ENCODE data around the gene ZNF587. TPM values are rescaled to one million over a fixed set of nuclear protein-coding genes. Genes with fewer than 3 reads are reported as not detected.
"Not testable (repeated sequence)": the region's sequence is repeated elsewhere in the genome, so short reads cannot be mapped to it uniquely, and the experiment has no call there.

ZNF587 gene
- total and polyA plus RNA-seq, 7 donors = 4.2 to 39.0 (median 26.8) TPM

- TF ChIP-seq CTCF (IDR thresholded peaks at IDR 0.05) (no peak), POLR2AphosphoS5 (IDR thresholded peaks at IDR 0.05) (no peak), EP300 (IDR thresholded peaks at IDR 0.05) (no peak), POLR2A (IDR thresholded peaks at IDR 0.05) (no peak)
- Histone ChIP-seq H3K4me1 (no peaks in the 10 kb centered on the region), H3K27ac (no peak overlapping the region), H3K36me3 (peaks cover 0 to 36% (median 9%) of the 10 kb centered on the region in 4 donors), H3K9me3 (no peaks in the 10 kb centered on the region), H3K27me3 (no peaks in the 10 kb centered on the region), H3K4me3 (no peak overlapping the region)
- no peak for DNase-seq
- intact Hi-C loops (cut with DNase I) = no loop called here
- WGBS, 2 donors = 84% methylated on average over 6 of the region's 6 CpGs
These were observed 8.4 kb upstream of the ZNF587 start for GRCh38 chr19:57841122-57841763.

- not testable (repeated sequence) for H3K4me3 ChIP-seq, DNase-seq, H3K27ac ChIP-seq, H3K9me3 ChIP-seq, H3K27me3 ChIP-seq
- 78 to 87% methylated on average over 3 of the region's 3 CpGs for WGBS, 2 donors
- intact Hi-C loops (cut with DNase I) = loop anchor here (5.0 kb wide), 1 partner anchor 35 kb away; the partner anchor contains the start of gene ZNF552
- peaks cover 0 to 11% (median under 1%) of the 10 kb centered on the region in 4 donors for H3K36me3 ChIP-seq
- H3K4me1 ChIP-seq = peaks cover 0 to 16% (median 14%) of the 10 kb centered on the region in 4 donors
These were observed 2.5 kb upstream of the ZNF587 start for GRCh38 chr19:57847164-57847563.

DNA sequence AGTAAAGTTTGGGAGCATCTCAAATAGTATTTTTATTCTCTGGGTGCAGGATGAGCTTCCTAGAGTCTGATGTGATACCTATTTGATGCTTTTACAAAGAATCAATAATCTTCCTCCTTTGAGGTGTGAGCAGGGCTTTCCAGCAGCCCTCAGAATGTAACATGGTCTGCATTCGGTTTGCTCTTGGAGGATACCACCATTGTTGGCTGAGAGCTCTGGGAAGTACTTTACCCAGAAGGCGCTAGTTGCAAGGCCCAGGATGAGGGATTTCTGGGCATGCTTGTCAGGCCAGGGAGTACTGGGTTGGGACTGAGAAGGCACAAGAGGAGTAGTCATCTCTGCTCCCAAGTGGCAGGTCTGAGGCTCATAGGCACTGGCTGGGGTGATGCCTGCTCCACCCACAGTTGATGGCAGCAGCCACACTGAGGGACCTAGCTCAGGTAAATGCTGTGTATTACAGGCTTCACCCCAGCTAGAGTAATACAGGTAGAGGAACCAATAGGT, 445 bp upstream of the ZNF587 start:
- peak overlapping the region; percentile 57 to 70 (median 61) for H3K4me3 ChIP-seq
- 97 to 98% methylated on average over 2 of the region's 2 CpGs for WGBS, 2 donors

GRCh38 chr19:57850553-57851017, 926 bp downstream of the ZNF587 start:
- intact Hi-C loops (cut with DNase I) = no loop called here
- H3K27ac ChIP-seq = peak overlapping the region in 3 of 4 donors; percentile 69 to 73 (median 69)

More for the DNA sequence above, 445 bp upstream of the ZNF587 start:
- intact Hi-C loops (cut with DNase I) = loop anchor here (5.0 kb wide), 1 partner anchor 37 kb away; the partner anchor contains the start of gene ZNF552
- DNase-seq, H3K27ac ChIP-seq, H3K27me3 ChIP-seq, H3K9me3 ChIP-seq: not testable (repeated sequence)
- Histone ChIP-seq H3K4me1 (peaks cover 0 to 16% (median 14%) of the 10 kb centered on the region in 4 donors), H3K36me3 (peaks cover 0 to 12% (median 0%) of the 10 kb centered on the region in 4 donors)

GRCh38 chr19:57851812-57852603, 2.3 kb downstream of the ZNF587 start:
- intact Hi-C loops (cut with DNase I); DNase-seq; H3K27me3 ChIP-seq; H3K27ac ChIP-seq; H3K4me3 ChIP-seq; H3K9me3 ChIP-seq: not testable (repeated sequence)
- Histone ChIP-seq H3K4me1 (peaks cover 0 to 16% (median 14%) of the 10 kb centered on the region in 4 donors), H3K36me3 (peaks cover 0 to 30% (median 9%) of the 10 kb centered on the region in 4 donors)
- WGBS, 2 donors = 62 to 83% methylated on average over 6 of the region's 6 CpGs

More at GRCh38 chr19:57850553-57851017, 926 bp downstream of the ZNF587 start:
- peaks cover 0 to 16% (median 14%) of the 10 kb centered on the region in 4 donors for H3K4me1 ChIP-seq
- H3K27me3 ChIP-seq = no peaks in the 10 kb centered on the region
- H3K9me3 ChIP-seq = peaks cover 0 to 2% (median 0%) of the 10 kb centered on the region in 4 donors
- H3K36me3 ChIP-seq = peaks cover 0 to 18% (median 0%) of the 10 kb centered on the region in 4 donors
- TF ChIP-seq POLR2AphosphoS5 (IDR thresholded peaks at IDR 0.05) = no peak
- no peak for TF ChIP-seq EP300 (IDR thresholded peaks at IDR 0.05)
- no peak for TF ChIP-seq POLR2A (IDR thresholded peaks at IDR 0.05)
- peak overlapping the region; percentile 57 to 70 (median 61) for H3K4me3 ChIP-seq
- WGBS, 2 donors = 2 to 24% methylated on average over 11 of the region's 11 CpGs
- no peak for DNase-seq

DNA sequence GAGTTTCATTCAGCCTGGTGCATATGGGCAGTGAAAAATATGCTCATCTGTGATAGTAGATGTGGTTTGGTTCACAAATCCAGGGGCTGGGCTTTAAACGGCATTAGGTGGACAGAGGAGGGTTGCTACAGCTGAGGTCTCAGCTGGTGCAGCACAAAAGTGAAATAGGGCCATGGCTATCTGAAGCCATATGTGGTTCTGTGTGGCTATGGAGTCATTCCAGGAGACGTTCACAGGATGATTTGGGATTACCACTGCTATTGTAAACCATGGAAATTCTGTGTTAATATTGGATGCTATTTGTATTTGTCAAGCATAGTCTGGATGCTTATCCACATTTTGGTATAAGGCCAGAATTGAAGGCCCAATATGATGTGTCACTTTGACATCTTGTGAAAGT, 4.5 kb downstream of the ZNF587 start:
- intact Hi-C loops (cut with DNase I) = not testable (repeated sequence)

GRCh38 chr19:57862351-57862750, 12.7 kb downstream of the ZNF587 start:
- H3K4me3 ChIP-seq; H3K4me1 ChIP-seq; H3K27ac ChIP-seq; intact Hi-C loops (cut with DNase I); H3K27me3 ChIP-seq; DNase-seq: not testable (repeated sequence)
- 96% methylated on average over 3 of the region's 3 CpGs for WGBS, 2 donors
- Histone ChIP-seq H3K9me3 (peaks cover 4 to 13% (median 5%) of the 10 kb centered on the region in 4 donors), H3K36me3 (peaks cover 32 to 97% (median 77%) of the 10 kb centered on the region in 4 donors)

More for the DNA sequence above, 4.5 kb downstream of the ZNF587 start:
- H3K36me3 ChIP-seq = peaks cover 0 to 48% (median 22%) of the 10 kb centered on the region in 4 donors
- not testable (repeated sequence) for H3K27me3 ChIP-seq, H3K4me3 ChIP-seq, H3K27ac ChIP-seq, H3K9me3 ChIP-seq, DNase-seq
- peaks cover 0 to 16% (median 14%) of the 10 kb centered on the region in 4 donors for H3K4me1 ChIP-seq
- 91 to 93% methylated on average over 2 of the region's 2 CpGs for WGBS, 2 donors
